ENCODE data around the gene ASAP2. TPM values are rescaled to one million over a fixed set of nuclear protein-coding genes. Genes with fewer than 3 reads are reported as not detected.

Gene ASAP2
- total RNA-seq, 1 donor = 66.2 TPM

GRCh38 chr2:9291866-9292265, 85.3 kb downstream of the ASAP2 start:
- Histone ChIP-seq H3K27me3 (ENCODE audit: insufficient read depth, low read length) (no peaks in the 10 kb centered on the region), H4K20me1 (ENCODE audit: insufficient read depth, low read length) (peaks cover 9% of the 10 kb centered on the region), H3K4me3 (ENCODE audit: insufficient read depth, low read length) (no peak overlapping the region), H3K79me2 (ENCODE audit: insufficient read depth, low read length) (peaks cover 76% of the 10 kb centered on the region), H3K9me3 (ENCODE audit: low read depth, low read length) (no peaks in the 10 kb centered on the region), H3K4me1 (ENCODE audit: insufficient read depth, low read length) (peaks cover 32% of the 10 kb centered on the region), H2AFZ (ENCODE audit: low read length) (no peak overlapping the region), H3K36me3 (ENCODE audit: insufficient read depth, low read length) (no peaks in the 10 kb centered on the region), H3K4me2 (ENCODE audit: insufficient read depth, low read length) (no peak overlapping the region), H3K27ac (ENCODE audit: low read depth, low read length) (no peak overlapping the region)
- TF ChIP-seq, protein P1, sequence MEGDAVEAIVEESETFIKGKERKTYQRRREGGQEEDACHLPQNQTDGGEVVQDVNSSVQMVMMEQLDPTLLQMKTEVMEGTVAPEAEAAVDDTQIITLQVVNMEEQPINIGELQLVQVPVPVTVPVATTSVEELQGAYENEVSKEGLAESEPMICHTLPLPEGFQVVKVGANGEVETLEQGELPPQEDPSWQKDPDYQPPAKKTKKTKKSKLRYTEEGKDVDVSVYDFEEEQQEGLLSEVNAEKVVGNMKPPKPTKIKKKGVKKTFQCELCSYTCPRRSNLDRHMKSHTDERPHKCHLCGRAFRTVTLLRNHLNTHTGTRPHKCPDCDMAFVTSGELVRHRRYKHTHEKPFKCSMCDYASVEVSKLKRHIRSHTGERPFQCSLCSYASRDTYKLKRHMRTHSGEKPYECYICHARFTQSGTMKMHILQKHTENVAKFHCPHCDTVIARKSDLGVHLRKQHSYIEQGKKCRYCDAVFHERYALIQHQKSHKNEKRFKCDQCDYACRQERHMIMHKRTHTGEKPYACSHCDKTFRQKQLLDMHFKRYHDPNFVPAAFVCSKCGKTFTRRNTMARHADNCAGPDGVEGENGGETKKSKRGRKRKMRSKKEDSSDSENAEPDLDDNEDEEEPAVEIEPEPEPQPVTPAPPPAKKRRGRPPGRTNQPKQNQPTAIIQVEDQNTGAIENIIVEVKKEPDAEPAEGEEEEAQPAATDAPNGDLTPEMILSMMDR (IDR thresholded peaks at IDR 0.05; ENCODE audit: extremely low read depth, low read depth, low read length) = no peak
- DNase-seq (ENCODE audit: insufficient read length, low spot score, missing footprints) = no peak

GRCh38 chr2:9292426-9292825, 85.8 kb downstream of the ASAP2 start:
- no peak overlapping the region for H3K4me2 ChIP-seq (ENCODE audit: insufficient read depth, low read length)
- no peak for DNase-seq (ENCODE audit: insufficient read length, low spot score, missing footprints)
- H3K79me2 ChIP-seq (ENCODE audit: insufficient read depth, low read length) = peaks cover 80% of the 10 kb centered on the region
- TF ChIP-seq, protein P1 (IDR thresholded peaks at IDR 0.05; ENCODE audit: extremely low read depth, low read depth, low read length) = no peak
- no peak overlapping the region for H2AFZ ChIP-seq (ENCODE audit: low read length)
- no peaks in the 10 kb centered on the region for H3K27me3 ChIP-seq (ENCODE audit: insufficient read depth, low read length)
- peaks cover 3% of the 10 kb centered on the region for H3K36me3 ChIP-seq (ENCODE audit: insufficient read depth, low read length)
- H3K4me3 ChIP-seq (ENCODE audit: insufficient read depth, low read length) = no peak overlapping the region
- peaks cover 32% of the 10 kb centered on the region for H3K4me1 ChIP-seq (ENCODE audit: insufficient read depth, low read length)
- H3K9me3 ChIP-seq (ENCODE audit: low read depth, low read length) = no peaks in the 10 kb centered on the region
- H3K27ac ChIP-seq (ENCODE audit: low read depth, low read length) = no peak overlapping the region
- H4K20me1 ChIP-seq (ENCODE audit: insufficient read depth, low read length) = peaks cover 11% of the 10 kb centered on the region

DNA sequence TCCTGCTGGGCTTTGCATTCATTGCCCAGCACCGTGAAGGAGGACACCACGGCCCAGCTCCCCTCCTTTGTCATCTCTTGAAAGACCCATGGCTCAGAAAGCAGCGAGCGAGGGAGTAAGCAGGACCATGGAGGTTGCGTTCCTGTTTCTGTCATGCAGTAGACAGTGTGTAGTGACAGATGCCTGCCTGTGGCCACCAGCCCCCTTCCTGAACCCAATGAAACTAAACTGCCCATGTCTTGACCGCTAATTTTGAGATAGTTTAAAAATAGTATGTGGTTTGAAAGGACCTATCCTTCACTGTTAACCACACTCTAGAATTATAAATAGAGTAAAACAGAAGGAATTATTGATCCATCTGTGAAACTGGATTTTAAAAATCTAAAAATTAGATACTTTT, 88.2 kb downstream of the ASAP2 start:
- Histone ChIP-seq H4K20me1 (ENCODE audit: insufficient read depth, low read length) (peaks cover 11% of the 10 kb centered on the region), H3K27ac (ENCODE audit: low read depth, low read length) (no peak overlapping the region), H2AFZ (ENCODE audit: low read length) (no peak overlapping the region), H3K4me3 (ENCODE audit: insufficient read depth, low read length) (no peak overlapping the region), H3K36me3 (ENCODE audit: insufficient read depth, low read length) (peaks cover 25% of the 10 kb centered on the region), H3K27me3 (ENCODE audit: insufficient read depth, low read length) (no peaks in the 10 kb centered on the region), H3K4me1 (ENCODE audit: insufficient read depth, low read length) (peaks cover 10% of the 10 kb centered on the region), H3K9me3 (ENCODE audit: low read depth, low read length) (no peaks in the 10 kb centered on the region), H3K4me2 (ENCODE audit: insufficient read depth, low read length) (no peak overlapping the region), H3K79me2 (ENCODE audit: insufficient read depth, low read length) (peaks cover 96% of the 10 kb centered on the region)
- TF ChIP-seq, protein P1 (IDR thresholded peaks at IDR 0.05; ENCODE audit: extremely low read depth, low read depth, low read length) = no peak
- no peak for DNase-seq (ENCODE audit: insufficient read length, low spot score, missing footprints)

- H3K27ac ChIP-seq (ENCODE audit: low read depth, low read length) = peak overlapping the region; percentile 38
- no peak for DNase-seq (ENCODE audit: insufficient read length, low spot score, missing footprints)
- H3K4me2 ChIP-seq (ENCODE audit: insufficient read depth, low read length) = no peak overlapping the region
- no peaks in the 10 kb centered on the region for H3K9me3 ChIP-seq (ENCODE audit: low read depth, low read length)
- TF ChIP-seq, protein P1 (IDR thresholded peaks at IDR 0.05; ENCODE audit: extremely low read depth, low read depth, low read length) = no peak
- H3K4me3 ChIP-seq (ENCODE audit: insufficient read depth, low read length) = no peak overlapping the region
- peaks cover 11% of the 10 kb centered on the region for H4K20me1 ChIP-seq (ENCODE audit: insufficient read depth, low read length)
- peaks cover 35% of the 10 kb centered on the region for H3K36me3 ChIP-seq (ENCODE audit: insufficient read depth, low read length)
- H3K4me1 ChIP-seq (ENCODE audit: insufficient read depth, low read length) = peaks cover 9% of the 10 kb centered on the region
- no peak overlapping the region for H2AFZ ChIP-seq (ENCODE audit: low read length)
- no peaks in the 10 kb centered on the region for H3K27me3 ChIP-seq (ENCODE audit: insufficient read depth, low read length)
- peaks cover 94% of the 10 kb centered on the region for H3K79me2 ChIP-seq (ENCODE audit: insufficient read depth, low read length)
Observed at GRCh38 chr2:9296559-9296958, 89.9 kb downstream of the ASAP2 start.

Data from osteoblast (primary cell).